ENCODE data around the gene ADAMTS12. TPM values are rescaled to one million over a fixed set of nuclear protein-coding genes. Genes with fewer than 3 reads are reported as not detected.

ADAMTS12 gene
- total RNA-seq, 1 donor from 2014 or later, result 32.1 TPM

DNA sequence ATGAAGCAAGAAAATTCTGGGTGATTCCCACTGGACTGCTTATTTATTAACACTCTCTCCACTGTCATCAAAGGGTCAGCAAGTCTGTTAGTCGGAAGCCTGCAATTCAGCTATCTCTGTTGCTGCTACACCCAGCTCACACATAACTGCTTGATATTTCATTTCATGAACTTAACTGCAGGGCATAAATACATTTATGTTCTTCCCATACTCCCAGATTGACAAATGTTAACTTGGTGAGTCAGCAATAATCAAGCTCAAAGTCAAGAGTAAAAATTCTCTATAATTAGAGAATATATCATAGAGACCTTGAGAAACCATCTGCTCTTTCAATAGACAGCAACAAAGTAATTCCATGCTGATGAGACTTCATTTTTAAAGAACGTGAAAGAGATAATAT lies 198.8 kb downstream of the ADAMTS12 start:
- H3K4me1 Mint-ChIP-seq (ENCODE audit: unreplicated experiment), result peaks cover 10% of the 10 kb centered on the region
- TF ChIP-seq, protein P1, sequence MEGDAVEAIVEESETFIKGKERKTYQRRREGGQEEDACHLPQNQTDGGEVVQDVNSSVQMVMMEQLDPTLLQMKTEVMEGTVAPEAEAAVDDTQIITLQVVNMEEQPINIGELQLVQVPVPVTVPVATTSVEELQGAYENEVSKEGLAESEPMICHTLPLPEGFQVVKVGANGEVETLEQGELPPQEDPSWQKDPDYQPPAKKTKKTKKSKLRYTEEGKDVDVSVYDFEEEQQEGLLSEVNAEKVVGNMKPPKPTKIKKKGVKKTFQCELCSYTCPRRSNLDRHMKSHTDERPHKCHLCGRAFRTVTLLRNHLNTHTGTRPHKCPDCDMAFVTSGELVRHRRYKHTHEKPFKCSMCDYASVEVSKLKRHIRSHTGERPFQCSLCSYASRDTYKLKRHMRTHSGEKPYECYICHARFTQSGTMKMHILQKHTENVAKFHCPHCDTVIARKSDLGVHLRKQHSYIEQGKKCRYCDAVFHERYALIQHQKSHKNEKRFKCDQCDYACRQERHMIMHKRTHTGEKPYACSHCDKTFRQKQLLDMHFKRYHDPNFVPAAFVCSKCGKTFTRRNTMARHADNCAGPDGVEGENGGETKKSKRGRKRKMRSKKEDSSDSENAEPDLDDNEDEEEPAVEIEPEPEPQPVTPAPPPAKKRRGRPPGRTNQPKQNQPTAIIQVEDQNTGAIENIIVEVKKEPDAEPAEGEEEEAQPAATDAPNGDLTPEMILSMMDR (conservative IDR thresholded peaks at IDR 0.05), result no peak
- H3K27me3 Mint-ChIP-seq, result no peaks in the 10 kb centered on the region
- peaks cover 12% of the 10 kb centered on the region for H3K9me3 Mint-ChIP-seq
- peaks cover 5% of the 10 kb centered on the region for H3K36me3 Mint-ChIP-seq
- DNase-seq (ENCODE audit: extremely low spot score, unreplicated experiment), result no peak
- H3K27ac Mint-ChIP-seq, result no peak overlapping the region
- H3K4me3 Mint-ChIP-seq, result no peak overlapping the region

DNA sequence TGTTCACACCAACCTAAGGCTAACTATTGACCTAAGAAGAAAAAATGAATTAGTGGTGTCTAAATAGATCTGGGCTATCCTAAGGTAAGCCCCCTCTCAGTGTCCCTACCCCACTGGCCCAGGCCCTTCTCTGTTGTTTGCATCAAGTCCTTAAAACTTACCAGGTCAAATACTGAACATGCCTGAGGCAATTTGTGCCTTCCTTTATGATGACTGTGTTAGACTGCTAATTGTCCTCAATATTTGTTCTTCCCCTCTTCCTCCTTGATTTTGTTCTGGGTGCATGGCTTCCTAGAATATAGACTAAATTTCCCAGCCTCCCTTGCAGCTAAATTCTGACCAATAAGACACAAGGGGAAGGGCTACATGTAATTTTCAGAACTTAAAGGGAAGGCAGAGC lies 199.9 kb downstream of the ADAMTS12 start:
- H3K36me3 Mint-ChIP-seq, result peaks cover 5% of the 10 kb centered on the region
- no peak for DNase-seq (ENCODE audit: extremely low spot score, unreplicated experiment)
- TF ChIP-seq, protein P1 (conservative IDR thresholded peaks at IDR 0.05), result no peak
- H3K4me1 Mint-ChIP-seq (ENCODE audit: unreplicated experiment), result peaks cover 10% of the 10 kb centered on the region
- no peak overlapping the region for H3K27ac Mint-ChIP-seq
- H3K4me3 Mint-ChIP-seq, result no peak overlapping the region
- H3K9me3 Mint-ChIP-seq, result peaks cover 12% of the 10 kb centered on the region
- H3K27me3 Mint-ChIP-seq, result no peaks in the 10 kb centered on the region

DNA sequence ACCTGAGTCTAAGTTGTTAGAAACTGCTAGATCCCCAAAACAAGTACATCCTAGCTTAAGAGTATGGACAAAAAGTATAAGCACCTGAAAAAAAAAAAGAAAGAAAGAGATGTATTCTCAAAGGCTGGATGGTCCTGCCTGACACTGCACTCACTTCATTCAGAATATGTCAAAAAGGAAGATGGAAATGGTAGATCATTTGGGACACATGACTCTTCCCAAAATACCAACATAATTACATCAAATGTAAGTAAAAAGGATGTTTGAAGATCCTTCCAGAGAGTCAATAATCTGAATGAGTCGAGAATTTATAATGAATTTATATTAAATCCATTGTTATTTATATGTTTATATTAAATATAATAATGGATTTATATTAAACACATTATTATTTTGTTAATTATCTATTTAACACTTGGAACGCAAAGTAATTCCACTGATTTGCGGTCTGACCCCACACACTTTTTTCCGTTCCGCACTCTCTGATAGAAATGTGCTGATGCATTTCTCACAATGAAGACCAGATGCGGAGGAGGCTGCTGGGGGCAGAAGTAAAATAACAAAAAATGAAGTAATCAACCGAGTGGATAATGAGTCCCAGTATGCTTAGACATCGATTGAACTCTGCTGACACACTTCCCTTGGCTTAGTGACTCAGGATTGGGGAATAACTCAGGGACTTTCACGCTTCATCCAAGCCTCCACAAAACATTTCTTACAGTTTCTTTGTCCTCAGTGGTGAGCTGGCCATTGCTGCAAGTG lies 201.2 kb downstream of the ADAMTS12 start:
- peaks cover 20% of the 10 kb centered on the region for H3K4me1 Mint-ChIP-seq (ENCODE audit: unreplicated experiment)
- H3K27ac Mint-ChIP-seq, result no peak overlapping the region
- no peak overlapping the region for H3K4me3 Mint-ChIP-seq
- no peak for DNase-seq (ENCODE audit: extremely low spot score, unreplicated experiment)
- H3K36me3 Mint-ChIP-seq, result peaks cover 5% of the 10 kb centered on the region
- H3K9me3 Mint-ChIP-seq, result peaks cover 12% of the 10 kb centered on the region
- TF ChIP-seq, protein P1 (conservative IDR thresholded peaks at IDR 0.05), result no peak
- no peaks in the 10 kb centered on the region for H3K27me3 Mint-ChIP-seq

DNA sequence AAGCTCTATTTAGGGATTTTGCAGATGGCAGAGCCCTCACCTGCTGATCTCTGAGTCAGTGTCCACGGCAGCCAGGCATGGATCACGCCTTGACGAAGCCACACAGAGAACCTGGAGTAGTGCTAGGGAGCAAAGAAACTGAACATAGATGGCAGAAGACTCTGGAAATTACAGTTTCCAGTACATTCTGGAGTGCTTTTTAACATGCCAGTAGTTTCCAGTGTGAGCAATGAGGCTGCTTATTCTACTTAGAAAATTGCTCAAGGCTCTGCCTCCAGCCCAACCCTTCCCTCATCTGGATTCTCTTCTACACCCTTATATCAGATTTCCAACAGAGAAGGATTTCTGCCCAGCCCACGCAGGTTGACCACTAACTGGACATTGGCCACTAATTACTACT lies 203.3 kb downstream of the ADAMTS12 start:
- Mint-ChIP-seq H3K4me3 (no peak overlapping the region), H3K27ac (no peak overlapping the region), H3K9me3 (peaks cover 8% of the 10 kb centered on the region), H3K36me3 (peaks cover 2% of the 10 kb centered on the region), H3K27me3 (no peaks in the 10 kb centered on the region), H3K4me1 (ENCODE audit: unreplicated experiment) (peaks cover 27% of the 10 kb centered on the region)
- DNase-seq (ENCODE audit: extremely low spot score, unreplicated experiment), result no peak
- TF ChIP-seq, protein P1 (conservative IDR thresholded peaks at IDR 0.05), result no peak

DNA sequence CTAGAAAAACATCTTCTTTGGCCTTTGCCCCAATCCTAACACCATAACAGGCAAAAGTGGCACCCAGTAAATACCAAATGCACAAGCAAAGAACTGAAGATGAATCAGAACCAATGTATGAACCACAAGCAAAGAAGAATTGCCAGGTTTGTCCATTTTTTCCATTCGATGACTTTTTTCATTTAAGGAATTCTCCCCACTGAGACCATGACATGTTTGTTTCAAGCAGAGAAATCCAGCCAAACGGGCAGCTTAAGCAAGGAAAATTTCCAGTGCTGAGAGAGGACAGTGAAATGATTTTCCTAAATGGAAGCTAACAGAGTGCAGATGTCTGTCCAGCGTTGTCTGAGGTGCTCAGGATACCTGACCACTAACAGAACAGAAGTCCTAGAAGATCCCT lies 203.7 kb downstream of the ADAMTS12 start:
- no peaks in the 10 kb centered on the region for H3K36me3 Mint-ChIP-seq
- no peak for DNase-seq (ENCODE audit: extremely low spot score, unreplicated experiment)
- H3K4me1 Mint-ChIP-seq (ENCODE audit: unreplicated experiment), result peaks cover 27% of the 10 kb centered on the region
- no peak overlapping the region for H3K4me3 Mint-ChIP-seq
- H3K27me3 Mint-ChIP-seq, result no peaks in the 10 kb centered on the region
- TF ChIP-seq, protein P1 (conservative IDR thresholded peaks at IDR 0.05), result no peak
- H3K9me3 Mint-ChIP-seq, result peaks cover 6% of the 10 kb centered on the region
- H3K27ac Mint-ChIP-seq, result no peak overlapping the region

All from type B pancreatic cell (in vitro differentiated cells).